GM12878 (cell line): Measurements from ENCODE around the gene PSMD11.

Experiments
- BRCA1 ChIP-seq: IDR thresholded peaks from 2 replicates; pipeline ENCODE4 v1.6.1; 2011; ENCODE audit warnings: low read depth, low read length, improper control_type of control experiment
- TCF12 ChIP-seq: IDR thresholded peaks from 2 replicates; pipeline ENCODE4 v1.6.1; 2011; ENCODE audit warnings: low read depth, mild to moderate bottlenecking, low read length
- USF2 ChIP-seq: IDR thresholded peaks from 2 replicates; pipeline ENCODE4 v1.6.1; 2011; ENCODE audit warnings: low read depth, low read length, improper control_type of control experiment, borderline replicate concordance

DNA sequence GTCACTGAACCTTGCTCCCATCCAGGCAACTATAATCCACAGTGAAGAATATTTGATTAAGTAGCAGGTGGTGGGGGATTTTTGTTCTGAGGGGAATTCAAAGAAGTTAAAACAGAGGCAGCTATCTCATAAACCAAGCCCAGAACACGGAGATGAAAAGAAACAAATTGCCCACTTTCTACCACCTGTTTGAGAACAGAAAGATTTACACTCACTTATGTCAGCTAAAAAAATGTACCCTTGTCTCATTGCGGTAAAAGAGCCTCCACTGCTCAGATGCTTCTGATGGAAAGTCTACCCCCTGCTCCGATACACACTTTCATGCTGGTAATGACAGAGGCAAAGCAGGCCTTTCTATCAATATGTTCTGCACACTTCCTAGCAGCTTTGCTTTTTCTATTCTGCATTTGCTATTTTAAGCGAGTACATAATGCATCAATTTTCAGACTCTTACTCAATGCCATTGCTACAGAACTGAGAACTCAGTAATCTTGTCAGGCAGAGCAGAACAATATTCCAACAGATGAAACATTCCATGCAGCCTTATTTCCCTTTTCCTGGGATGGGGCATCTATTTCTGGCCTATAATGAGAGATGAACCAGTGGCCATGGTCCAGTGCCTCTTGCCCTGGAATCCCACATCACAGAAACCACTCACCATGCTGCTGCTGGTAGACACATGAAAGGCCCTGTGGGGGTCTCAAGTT lies 71.5 kb downstream of the PSMD11 start:
- TF ChIP-seq BRCA1: no peak
- no peak; the same call in 1 of the 2 replicates for TF ChIP-seq TCF12
- TF ChIP-seq USF2: no peak
